DMS153 treated with DMSO at 0.1 percent for 48 hours (cell line): ENCODE measurements around the gene LCE1C.

ENCODE experiments used
- DNase-seq: peaks from one replicate; lab custom pipeline; 2025; ENCODE audit not compliant: unreplicated experiment; lab: John Stamatoyannopoulos, UW

LCE1C gene

DNA sequence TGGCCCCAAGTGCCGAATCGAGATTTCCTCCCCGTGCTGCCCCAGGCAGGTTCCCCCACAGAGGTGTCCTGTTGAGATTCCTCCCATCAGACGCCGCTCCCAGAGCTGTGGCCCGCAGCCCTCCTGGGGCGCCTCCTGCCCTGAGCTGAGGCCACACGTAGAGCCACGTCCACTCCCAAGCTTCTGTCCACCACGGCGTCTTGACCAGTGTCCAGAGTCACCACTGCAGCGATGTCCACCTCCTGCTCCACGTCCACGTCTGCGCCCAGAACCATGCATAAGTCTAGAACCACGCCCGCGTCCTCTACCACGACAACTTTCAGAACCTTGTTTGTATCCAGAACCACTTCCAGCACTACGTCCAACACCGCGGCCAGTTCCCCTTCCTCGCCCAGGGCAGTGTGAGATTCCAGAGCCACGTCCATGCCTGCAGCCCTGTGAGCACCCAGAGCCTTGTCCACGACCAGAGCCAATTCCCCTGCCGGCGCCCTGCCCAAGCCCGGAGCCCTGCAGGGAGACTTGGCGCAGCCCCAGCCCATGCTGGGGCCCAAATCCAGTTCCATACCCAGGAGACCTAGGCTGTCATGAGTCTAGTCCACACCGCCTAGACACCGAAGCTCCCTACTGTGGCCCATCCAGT, 45.8 kb downstream of the LCE1C start:
- no peak for DNase-seq

DNA sequence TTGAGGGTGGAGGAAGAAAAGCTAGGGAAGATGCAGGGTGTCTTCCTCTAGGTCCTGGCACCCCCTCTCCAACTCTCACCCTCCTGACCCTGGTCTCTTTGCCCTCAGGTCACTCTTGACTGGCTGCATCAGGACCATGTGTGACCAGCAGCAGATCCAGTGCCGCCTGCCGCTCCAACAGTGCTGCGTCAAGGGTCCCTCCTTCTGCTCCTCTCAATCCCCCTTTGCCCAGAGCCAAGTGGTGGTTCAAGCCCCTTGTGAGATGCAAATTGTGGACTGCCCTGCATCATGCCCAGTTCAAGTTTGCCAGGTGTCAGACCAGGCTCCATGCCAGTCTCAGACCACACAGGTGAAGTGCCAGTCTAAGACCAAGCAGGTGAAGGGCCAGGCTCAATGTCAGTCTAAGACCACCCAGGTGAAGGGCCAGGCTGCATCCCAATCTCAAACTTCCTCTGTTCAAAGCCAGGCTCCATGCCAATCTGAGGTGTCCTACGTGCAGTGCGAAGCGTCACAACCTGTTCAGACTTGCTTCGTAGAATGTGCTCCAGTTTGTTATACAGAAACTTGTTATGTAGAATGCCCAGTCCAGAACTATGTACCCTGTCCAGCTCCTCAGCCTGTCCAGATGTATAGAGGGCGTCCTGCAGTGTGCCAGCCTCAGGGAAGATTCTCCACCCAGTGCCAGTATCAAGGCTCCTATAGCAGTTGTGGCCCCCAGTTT, 46.8 kb downstream of the LCE1C start:
- no peak for DNase-seq

DNA sequence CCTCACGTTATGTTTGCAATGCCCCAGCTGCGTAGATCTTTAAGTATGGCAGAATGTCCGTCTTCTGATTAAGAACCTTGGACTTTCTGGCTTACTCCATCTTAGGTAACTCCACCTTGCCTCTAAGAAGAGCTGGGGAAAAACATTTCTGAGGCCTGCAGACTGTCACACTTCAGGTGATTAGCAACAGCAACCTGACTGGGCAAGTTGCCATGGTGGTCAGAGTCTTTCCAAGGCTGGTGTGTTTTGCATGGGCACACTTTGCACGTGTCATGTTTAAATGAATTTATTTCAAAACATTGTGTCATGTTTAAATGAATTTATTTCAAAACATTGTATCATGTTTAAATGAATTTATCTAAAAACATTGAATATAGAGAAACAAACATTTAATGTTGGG, 47.8 kb downstream of the LCE1C start:
- DNase-seq: no peak

DNA sequence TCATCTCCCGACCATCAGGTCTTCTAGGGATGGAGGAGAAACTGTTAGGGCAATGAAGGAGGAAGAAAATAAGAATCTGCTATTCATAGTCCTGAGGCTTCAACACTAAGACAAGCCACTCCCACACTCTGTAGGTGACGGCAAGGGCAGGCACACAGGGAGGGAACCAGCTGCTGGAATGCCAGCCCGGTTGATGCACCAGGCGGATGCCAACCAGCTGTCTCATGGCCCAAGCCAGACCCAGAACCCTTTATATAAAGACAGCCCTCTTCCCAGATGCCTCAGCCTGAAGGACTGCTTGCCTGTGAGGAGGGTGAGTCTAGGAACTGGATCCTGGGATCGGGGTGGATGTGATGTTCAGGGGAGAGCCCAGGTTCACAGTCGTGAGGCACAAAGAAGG, 48.7 kb downstream of the LCE1C start, which contains the start of gene KPRP:
KPRP (plus strand) TSS at position 279 of the 400 bp plus-strand sequence. CDS start 1,564 bp downstream, outside the sequence.
- no peak for DNase-seq

DNA sequence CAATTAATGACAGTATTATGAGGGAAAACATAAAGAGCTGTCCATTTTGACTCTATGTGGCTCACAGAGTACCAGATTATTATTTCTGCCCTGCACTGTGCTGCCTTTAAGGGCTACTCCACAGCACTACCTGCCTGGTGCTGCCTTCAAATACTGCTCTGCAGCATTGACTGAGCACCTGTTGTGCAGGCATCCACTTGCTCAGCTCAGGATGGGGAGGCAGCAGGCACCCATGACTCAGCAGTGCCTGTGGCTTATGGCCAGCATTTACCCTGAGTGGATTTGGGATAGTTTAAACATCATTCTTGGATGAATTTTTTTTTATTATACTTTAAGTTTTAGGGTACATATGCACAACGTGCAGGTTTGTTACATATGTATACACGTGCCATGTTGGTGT, 49.6 kb downstream of the LCE1C start:
- no peak for DNase-seq
